IPS-18c (cell line): ENCODE data around the gene OR13C5.
"Not testable (repeated sequence)": the region's sequence is repeated elsewhere in the genome, so short reads cannot be mapped to it uniquely, and the experiment has no call there.

Experiments used
- H3K4me3 ChIP-seq: 2 replicates; pipeline ENCODE4 v1.7.0; 2013; ENCODE audit warnings: low read depth, mild to moderate bottlenecking, low read length, moderate library complexity; ENCODE audit not compliant: insufficient read depth
- H3K9me3 ChIP-seq: one replicate; pipeline ENCODE4 v1.6.1; 2013; ENCODE audit warnings: mild to moderate bottlenecking, low read length, moderate library complexity; ENCODE audit not compliant: control insufficient read depth, insufficient read depth

Gene OR13C5, protein sequence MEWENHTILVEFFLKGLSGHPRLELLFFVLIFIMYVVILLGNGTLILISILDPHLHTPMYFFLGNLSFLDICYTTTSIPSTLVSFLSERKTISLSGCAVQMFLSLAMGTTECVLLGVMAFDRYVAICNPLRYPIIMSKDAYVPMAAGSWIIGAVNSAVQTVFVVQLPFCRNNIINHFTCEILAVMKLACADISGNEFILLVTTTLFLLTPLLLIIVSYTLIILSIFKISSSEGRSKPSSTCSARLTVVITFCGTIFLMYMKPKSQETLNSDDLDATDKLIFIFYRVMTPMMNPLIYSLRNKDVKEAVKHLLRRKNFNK

DNA sequence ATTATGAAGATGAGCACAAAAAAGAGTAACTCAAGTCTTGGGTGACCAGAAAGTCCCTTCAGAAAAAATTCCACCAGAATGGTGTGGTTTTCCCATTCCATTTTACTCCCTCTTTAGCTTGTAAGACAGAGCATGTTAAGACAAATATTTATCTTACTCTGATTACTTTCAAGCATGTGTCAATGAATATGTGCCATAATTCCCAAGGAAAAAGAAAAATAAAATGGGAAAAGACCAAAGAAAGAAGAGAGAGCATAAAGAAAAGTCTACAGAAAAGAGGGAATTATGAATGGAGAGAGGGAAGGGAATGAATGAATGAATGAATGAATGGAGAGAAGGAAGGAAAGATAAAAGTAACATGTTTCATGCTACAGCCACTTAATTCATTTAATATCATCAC lies at the start of gene OR13C5:
TSS of gene OR13C5 (minus strand) at position 101 of the 400 bp plus-strand sequence. CDS start at position 101, 0 bp downstream.
- H3K9me3 ChIP-seq, H3K4me3 ChIP-seq: not testable (repeated sequence)

DNA sequence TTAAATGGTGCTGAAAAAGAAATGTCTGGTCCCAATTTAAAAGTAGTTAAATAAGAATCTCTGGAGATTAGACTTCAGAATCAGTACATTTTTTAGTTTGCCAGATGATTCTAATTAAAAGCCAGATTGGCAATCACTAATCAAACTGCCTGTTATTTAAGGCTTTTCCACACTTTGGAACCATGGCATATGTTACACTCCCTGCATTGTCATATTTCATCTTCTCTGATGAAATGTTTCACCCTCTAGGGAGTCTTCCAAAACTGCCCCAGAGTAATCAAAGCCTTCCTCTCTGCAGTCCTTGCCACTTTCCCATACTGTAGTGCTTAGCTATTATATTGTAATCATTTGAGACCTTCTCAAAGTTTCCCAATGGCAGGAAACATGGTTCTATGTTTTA lies 36.2 kb upstream of the OR13C5 start:
- Histone ChIP-seq H3K9me3 (peaks cover 2% of the 10 kb centered on the region), H3K4me3 (no peak overlapping the region)

DNA sequence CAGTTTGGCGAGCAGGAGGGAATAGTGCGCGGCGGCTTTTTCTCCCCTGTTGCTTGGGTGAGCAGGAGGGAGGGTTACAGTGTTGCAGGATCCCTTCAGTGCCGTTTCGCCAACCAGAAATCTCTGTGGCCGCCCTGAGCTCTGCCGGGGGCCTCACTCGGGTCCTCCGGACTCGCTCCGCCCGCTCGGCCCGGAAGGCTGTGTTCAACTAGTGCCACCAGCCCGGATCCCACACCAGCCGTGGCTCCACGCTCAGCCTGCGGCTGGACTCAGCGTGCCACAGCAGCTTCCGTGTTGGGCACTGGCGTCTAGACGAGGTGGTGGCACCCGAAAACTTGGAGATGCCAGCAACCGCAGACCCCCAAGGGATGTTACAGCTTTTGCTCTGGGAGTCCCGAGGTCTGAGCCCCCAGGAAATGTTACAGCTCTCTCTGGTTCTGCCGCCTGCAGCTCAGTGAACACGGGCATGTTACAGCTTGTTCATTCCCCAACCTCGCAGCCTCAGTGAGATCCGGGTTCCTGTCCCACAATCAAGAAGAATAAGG lies 34.8 kb upstream of the OR13C5 start:
- Histone ChIP-seq H3K9me3 (peaks cover 2% of the 10 kb centered on the region), H3K4me3 (no peak overlapping the region)

DNA sequence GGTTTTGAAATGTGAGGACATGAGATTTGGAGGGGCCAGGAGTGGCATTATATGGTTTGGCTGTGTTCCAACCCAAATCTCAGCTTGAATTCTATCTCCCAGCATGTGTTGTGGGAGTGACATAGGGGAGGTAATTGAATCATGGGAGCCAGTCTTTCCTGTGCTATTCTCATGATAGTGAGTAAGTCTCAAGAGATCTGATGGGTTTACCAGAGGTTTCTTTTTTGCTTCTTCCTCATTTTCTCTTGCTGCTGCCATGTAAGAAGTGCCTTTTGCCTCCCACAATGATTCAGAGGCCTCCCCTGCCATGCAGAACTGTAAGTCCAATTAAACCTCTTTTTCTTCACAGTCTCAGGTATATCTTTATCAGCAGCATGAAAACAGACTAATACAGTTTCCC lies 26.8 kb upstream of the OR13C5 start:
- not testable (repeated sequence) for H3K9me3 ChIP-seq

DNA sequence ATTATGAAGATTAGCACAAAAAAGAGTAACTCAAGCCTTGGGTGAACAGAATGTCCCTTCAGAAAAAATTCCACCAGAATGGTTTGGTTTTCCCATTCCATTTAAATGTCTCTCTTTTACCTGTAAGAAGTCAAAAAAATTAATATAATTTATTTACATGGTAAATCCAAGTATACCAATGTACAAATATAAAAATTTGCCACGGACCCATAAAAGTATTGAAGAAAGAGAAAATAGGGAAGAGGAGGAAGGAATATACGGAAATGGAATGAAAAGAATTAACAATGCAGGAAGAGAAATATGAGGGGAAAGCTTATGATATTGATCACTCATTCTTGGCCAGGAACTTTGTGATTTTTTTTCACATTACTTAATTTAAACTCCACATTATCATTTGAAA lies 18.9 kb upstream of the OR13C5 start, which contains the start of gene OR13C9:
TSS of gene OR13C9 (minus strand) at position 101 of the 400 bp plus-strand sequence. CDS start at position 101, 0 bp downstream.
- Histone ChIP-seq H3K9me3 (no peaks in the 10 kb centered on the region), H3K4me3 (no peak within 1 kb of the TSS)

More for the DNA sequence above, 26.8 kb upstream of the OR13C5 start:
- not testable (repeated sequence) for H3K4me3 ChIP-seq

DNA sequence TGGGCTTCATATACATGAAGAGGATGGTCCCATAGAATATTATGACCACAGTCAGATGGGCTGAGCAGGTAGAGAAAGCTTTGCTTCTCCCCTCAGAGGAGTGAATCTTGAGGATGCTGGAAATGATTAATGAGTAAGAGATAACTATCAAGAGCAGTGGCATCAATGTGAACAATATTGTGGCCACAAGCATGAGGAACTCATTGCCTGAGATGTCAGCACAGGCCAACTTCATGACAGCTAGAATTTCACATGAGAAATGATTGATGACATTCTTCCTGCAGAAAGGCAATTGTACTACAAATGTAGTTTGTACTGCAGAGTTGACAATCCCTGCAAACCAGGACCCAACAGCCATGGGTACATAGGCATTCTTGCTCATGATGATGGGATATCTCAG lies 18.2 kb upstream of the OR13C5 start:
- H3K9me3 ChIP-seq = no peaks in the 10 kb centered on the region
- no peak overlapping the region for H3K4me3 ChIP-seq

DNA sequence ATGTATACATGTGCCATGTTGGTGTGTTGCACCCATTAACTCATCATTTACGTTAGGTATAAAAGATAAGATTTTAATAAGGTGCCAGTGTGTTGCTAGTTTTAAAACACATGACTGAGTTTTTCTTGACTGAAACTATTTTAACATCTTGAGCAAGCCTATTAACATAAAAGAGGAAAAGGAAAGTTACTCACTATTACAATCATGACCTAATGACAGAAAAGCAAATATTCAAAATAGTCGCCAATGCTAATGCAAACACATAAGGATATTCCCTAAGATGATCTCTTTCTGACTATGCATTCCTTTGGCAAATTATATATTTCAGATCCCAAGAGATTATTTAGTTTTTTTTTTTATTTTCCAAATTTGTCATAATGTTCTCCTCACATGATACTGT lies 12.0 kb upstream of the OR13C5 start:
- Histone ChIP-seq H3K4me3 (no peak overlapping the region), H3K9me3 (no peaks in the 10 kb centered on the region)

DNA sequence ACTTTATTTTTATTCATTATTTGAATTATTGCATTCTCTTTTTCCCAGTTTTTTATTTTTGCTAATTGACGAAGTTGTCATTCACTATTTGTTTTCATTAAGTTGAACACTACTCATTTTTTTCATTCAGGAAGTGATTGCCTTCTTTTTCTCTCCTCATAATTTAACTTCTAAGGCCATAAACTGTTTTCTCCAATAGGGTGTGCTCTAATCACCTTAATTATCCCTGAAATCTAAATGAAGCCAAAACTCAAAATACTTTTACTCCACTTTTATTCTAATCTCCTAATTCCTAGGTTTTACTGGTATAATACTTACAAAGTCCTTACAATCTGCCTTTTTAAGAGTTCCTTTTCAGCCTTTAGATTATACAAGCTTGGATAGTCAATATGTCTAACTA lies 9.1 kb upstream of the OR13C5 start:
- Histone ChIP-seq H3K9me3 (no peaks in the 10 kb centered on the region), H3K4me3 (no peak overlapping the region)

DNA sequence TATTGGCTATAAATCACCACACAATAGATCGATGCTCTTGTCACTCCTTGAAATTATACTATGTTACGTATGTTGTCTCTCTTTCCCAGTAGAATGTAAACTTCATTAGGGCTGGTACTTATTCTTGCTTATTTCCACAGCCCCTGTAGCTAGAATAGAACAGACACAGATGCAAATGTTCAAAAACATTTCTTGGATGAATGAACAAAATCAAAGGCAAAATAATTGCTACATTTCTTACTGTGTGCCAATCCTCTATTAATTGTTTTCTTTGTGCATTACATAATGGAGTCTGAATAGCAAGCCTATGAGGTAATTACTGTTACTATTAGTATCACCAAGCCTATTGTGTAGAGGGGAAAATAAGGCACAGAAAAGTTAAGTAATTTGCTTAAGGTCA lies 6.9 kb upstream of the OR13C5 start:
- no peaks in the 10 kb centered on the region for H3K9me3 ChIP-seq
- H3K4me3 ChIP-seq = no peak overlapping the region

DNA sequence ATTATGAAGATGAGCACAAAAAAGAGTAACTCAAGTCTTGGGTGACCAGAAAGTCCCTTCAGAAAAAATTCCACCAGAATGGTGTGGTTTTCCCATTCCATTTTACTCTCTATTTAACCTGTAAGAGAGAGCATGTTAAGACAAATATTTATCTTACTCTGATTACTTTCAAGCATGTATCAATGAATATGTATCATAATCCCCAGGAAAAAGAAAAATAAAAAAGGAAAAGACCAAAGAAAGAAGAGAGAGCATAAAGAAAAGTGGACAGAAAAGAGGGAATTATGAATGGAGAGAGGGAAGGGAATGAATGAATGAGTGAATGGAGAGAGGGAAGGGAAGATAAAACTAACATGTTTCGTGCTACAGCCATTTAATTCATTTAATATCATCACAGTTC lies 6.3 kb upstream of the OR13C5 start, which contains the start of gene OR13C2:
TSS of gene OR13C2 (minus strand) at position 101 of the 400 bp plus-strand sequence. CDS start at position 101, 0 bp downstream.
- not testable (repeated sequence) for H3K9me3 ChIP-seq, H3K4me3 ChIP-seq

DNA sequence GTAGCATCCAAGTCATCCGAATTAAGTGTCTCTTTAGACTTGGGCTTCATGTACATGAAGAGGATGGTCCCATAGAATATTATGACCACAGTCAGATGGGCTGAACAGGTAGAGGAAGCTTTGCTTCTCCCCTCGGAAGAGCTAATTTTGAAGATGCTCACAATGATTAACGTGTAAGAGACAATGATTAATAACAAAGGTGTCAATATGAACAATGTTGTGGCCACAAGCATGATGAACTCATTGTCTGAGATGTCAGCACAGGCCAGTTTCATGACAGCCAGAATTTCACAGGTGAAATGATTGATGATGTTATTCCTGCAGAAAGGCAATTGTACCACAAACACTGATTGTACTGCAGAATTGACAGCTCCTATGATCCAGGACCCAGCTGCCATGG lies 5.6 kb upstream of the OR13C5 start:
- no peak overlapping the region for H3K4me3 ChIP-seq
- no peaks in the 10 kb centered on the region for H3K9me3 ChIP-seq

DNA sequence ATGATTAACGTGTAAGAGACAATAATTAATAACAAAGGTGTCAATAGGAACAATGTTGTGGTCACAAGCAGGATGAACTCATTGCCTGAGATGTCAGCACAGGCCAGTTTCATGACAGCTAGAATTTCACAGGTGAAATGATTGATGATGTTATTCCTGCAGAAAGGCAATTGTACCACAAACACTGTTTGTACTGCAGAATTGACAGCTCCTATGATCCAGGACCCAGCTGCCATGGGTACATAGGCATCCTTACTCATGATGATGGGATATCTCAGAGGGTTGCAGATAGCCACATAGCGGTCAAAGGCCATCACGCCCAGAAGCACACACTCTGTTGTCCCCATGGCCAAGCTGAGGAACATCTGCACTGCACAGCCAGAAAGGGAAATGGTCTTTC lies 464 bp downstream of the OR13C5 start:
- not testable (repeated sequence) for H3K9me3 ChIP-seq, H3K4me3 ChIP-seq

DNA sequence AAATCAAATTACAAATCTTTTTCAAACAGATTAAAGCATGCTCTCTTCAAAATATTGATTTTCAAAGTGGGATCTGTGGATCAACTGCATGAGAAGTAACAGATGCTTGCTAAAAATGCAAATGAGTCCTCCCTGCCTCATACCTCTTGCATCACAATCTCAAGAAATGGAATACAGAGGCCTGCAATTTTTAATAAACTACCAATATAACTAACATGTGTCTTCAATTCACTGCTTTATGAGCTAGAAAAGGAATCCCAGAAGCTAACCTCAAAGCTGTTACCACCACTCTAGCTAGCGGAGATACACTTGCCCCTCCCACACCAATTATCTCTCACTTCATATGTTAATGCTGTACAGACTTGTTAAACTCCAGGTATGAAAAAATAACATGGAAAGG lies 9.6 kb downstream of the OR13C5 start:
- H3K4me3 ChIP-seq = no peak overlapping the region
- H3K9me3 ChIP-seq = no peaks in the 10 kb centered on the region

DNA sequence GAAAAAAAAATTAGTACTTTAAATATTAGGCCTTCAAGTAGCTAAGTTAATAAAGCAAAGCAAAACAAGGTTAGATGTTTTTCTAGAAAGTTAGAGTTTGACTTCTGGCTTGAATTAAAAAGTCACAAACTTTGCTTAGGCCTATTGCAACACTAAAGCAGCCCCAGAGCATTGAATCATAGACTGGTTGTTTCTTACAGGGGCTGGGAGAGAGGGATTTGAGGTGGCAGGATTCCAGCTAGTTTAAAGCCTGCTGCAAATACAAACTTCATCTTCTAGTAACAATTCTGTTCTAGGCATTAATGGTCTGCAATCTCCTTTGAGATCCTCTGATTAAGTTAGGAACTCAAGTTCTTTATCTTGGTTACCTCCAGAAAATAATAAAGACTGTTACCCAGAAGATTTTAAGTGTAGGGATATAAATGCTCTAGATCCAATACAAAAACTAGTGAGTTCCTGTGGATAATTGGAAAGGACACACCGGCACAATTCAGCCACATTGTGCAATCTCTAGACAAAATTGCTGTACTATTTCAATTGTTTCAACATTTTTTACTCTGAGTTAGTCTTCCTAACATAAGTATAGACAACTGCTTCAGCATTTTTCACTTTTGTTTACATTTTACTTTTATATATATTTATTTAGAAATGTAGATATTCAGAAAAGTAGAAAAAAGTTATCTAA lies 12.6 kb downstream of the OR13C5 start:
- no peak overlapping the region for H3K4me3 ChIP-seq
- H3K9me3 ChIP-seq = no peaks in the 10 kb centered on the region

DNA sequence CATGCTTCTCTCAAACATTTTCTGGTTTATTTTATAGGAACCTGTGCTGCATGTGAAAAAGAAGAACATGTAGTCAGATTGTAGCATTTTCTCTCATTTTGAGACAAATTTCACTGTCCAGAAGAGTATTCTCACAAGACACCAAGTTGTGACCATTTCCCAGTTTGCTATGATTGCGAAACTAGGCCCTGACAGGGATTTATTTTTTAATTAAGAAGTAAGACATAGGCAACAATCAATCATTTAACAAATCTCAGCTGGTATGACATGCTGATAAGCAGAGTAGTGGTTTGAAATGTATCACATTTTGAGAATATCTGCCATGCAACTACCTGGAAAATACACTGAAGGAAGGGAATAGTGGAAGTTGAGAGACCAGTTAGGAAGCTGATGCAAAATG lies 18.7 kb downstream of the OR13C5 start:
- H3K4me3 ChIP-seq = no peak overlapping the region
- no peaks in the 10 kb centered on the region for H3K9me3 ChIP-seq

DNA sequence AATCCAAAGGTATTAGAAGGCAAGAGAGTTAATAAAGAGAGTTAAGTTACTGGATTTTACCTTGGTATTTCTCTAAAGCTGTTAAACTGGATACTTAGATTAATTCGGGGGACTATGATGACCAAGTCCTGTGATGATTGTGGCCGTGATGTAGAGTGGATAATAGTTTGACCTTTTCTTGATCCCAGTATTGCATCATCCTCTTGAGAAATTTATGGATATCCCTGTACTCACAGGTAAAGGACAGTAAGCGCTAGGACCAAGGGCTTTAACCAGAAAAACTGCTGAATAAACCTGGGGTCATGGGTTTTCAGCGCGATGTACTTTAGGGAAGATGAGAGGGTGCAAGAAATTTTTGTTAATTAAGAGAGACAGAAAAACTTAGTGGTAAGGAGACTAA lies 21.9 kb downstream of the OR13C5 start:
- H3K9me3 ChIP-seq = no peaks in the 10 kb centered on the region
- no peak overlapping the region for H3K4me3 ChIP-seq

DNA sequence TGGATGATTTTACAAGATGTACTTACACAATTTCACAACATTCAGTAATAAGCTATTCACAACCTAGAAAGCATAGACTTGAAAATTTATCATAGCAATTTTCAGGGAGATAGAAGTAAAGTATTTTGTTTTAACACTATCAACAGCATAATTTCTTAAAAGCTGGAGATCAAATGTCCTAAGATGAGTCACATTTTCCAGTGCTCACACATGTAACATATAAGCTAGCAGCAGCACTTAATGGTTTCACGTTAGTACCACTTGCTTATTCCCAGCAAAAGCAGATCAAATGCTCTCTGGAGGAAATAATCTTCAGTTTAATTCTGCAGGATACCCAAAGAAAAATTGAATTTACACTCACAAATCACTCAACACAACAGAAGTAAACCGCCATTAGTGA lies 23.8 kb downstream of the OR13C5 start:
- H3K9me3 ChIP-seq = no peaks in the 10 kb centered on the region

DNA sequence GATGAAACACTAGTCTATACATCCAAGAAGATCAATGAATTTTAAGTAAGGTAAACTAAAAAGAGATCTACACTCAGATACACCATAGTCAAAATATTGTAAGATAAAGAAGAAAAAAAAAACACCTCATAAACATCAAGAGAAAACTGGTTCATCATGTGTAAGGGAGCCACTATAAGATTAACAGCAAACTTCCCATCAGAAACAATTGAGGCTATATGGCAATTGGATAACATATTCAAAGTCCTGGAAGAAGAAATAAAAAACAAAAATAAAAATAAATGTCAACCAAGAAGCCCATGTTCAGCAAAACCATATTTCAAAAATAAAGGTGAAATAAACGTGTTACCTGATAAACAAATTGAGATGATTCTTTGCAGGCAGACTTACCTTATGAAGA lies 26.6 kb downstream of the OR13C5 start:
- Histone ChIP-seq H3K4me3 (no peak overlapping the region), H3K9me3 (no peaks in the 10 kb centered on the region)

More for the DNA sequence above, 23.8 kb downstream of the OR13C5 start:
- H3K4me3 ChIP-seq = no peak overlapping the region
